ENCODE measurements around the gene ATMIN.

Gene ATMIN

GRCh38 chr16:81061871-81062608, 26.4 kb downstream of the ATMIN start:
- no peak for TF ChIP-seq CTCF (IDR thresholded peaks at IDR 0.05; ENCODE audit: insufficient read depth, low read depth, low read length, missing control alignments)
- no peak overlapping the region for H3K4me3 ChIP-seq (ENCODE audit: low read length)
- no peak for DNase-seq (ENCODE audit: low read depth)

DNA sequence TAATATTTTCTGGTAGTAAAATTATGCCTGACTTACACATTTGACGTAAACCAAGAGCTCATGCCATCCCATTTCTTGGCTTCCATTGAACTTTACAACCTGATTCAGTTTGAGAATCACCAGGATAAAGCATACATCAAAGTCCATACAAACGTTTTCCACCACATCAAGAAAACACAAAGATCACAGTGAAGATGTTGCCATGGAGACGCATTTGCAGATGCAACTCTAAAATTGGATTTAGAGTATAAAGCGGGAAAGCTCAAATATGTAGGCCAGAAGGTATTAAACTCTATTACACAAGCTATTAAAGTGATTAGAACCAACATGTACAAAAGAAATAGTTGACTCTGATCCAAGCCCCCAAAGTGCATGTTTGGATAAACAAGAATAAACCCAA, 31.0 kb downstream of the ATMIN start:
- no peak for TF ChIP-seq CTCF (IDR thresholded peaks at IDR 0.05; ENCODE audit: insufficient read depth, low read depth, low read length, missing control alignments)
- DNase-seq (ENCODE audit: low read depth) = no peak
- no peak overlapping the region for H3K4me3 ChIP-seq (ENCODE audit: low read length)

DNA sequence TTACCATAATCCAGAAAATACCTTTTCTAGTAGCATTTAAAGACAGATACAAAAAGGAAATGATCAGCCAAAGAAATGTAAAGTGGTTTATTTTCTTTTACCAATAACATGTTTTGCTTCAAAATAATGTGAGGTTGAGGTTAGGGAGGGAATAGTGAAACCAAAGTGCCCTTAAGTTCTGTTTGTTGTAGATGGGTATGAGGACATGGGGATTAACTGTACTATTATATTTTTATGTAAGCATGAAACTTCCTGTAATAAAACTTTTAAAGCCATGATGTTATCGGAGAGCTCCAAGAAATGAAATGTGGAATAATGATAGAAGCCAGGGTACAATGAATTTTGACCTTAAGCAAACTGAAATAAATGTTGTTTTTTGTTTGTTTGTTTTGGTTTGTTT, 31.5 kb downstream of the ATMIN start:
- DNase-seq (ENCODE audit: low read depth) = no peak
- no peak overlapping the region for H3K4me3 ChIP-seq (ENCODE audit: low read length)
- no peak for TF ChIP-seq CTCF (IDR thresholded peaks at IDR 0.05; ENCODE audit: insufficient read depth, low read depth, low read length, missing control alignments)

DNA sequence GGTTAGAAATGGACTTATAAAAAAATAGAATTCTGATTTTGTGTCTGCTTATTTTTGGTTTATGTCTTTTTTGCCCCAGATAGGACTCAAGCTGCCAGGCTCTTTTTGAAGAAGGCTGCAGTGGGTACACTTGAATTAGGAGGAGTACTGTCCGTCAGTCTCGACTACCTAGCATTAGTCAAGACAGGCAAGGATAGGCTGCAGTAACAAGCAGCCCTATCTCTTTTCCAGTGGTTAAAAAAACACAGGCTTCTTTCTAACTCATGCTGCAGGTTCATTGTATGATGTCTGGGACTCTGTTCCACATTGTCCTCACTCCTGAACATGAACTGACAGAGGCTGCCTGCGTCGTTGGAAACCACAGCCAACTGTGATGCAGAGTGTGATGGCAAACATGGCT, 33.4 kb downstream of the ATMIN start:
- DNase-seq (ENCODE audit: low read depth) = no peak
- no peak overlapping the region for H3K4me3 ChIP-seq (ENCODE audit: low read length)
- TF ChIP-seq CTCF (IDR thresholded peaks at IDR 0.05; ENCODE audit: insufficient read depth, low read depth, low read length, missing control alignments) = no peak

- no peak for DNase-seq (ENCODE audit: low read depth)
- no peak for TF ChIP-seq CTCF (IDR thresholded peaks at IDR 0.05; ENCODE audit: insufficient read depth, low read depth, low read length, missing control alignments)
These were observed 35.3 kb downstream of the ATMIN start for GRCh38 chr16:81070979-81071378.

DNA sequence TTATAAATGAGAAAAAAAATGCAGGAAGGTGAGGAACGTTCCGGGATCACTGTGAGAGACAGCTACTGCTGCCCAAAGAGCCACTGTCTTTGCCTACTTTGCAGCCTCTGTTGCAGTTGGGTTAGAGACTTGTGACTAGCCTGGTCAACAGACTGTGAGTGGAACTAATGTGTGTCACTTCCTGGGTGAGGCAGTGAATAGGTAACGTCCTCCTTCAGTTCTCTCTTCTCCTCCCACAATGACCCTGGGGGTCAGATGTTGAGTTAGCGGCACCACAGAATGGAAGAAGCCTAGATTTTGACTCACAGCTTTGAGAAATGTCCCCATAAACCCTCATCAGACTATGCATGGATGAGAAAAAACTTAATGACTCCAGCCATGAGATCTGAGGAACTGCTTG, 36.2 kb downstream of the ATMIN start:
- H3K4me3 ChIP-seq (ENCODE audit: low read length) = no peak overlapping the region
- TF ChIP-seq CTCF (IDR thresholded peaks at IDR 0.05; ENCODE audit: insufficient read depth, low read depth, low read length, missing control alignments) = no peak
- peak; percentile 74 for DNase-seq (ENCODE audit: low read depth)

More at GRCh38 chr16:81070979-81071378, 35.3 kb downstream of the ATMIN start:
- no peak overlapping the region for H3K4me3 ChIP-seq (ENCODE audit: low read length)

Measured in epithelial cell of esophagus (primary cell).